Astrocyte (in vitro differentiated cells and primary cell): ENCODE measurements around the gene ULBP3. TPM values are rescaled to one million over a fixed set of nuclear protein-coding genes. Genes with fewer than 3 reads are reported as not detected.

Source experiments
- DNase-seq: peaks from one replicate; pipeline ENCODE4 v3.0.0-alpha.2; 2010; ENCODE audit warnings: low read depth
- FAIRE-seq: peaks from 2 replicates; lab custom pipeline; 2011; peaks lifted over from hg19 to GRCh38; lab: Jason Lieb, UNC
- H2AFZ ChIP-seq: 2 replicates; pipeline ENCODE4 v1.6.0; 2012; ENCODE audit warnings: low read depth, low read length, inconsistent platforms
- H3K27ac ChIP-seq: 2 replicates; pipeline ENCODE4 v1.5.1; 2011; ENCODE audit warnings: low read depth, low read length, inconsistent platforms
- H3K27me3 ChIP-seq: 2 replicates; pipeline ENCODE4 v1.6.0; 2011; ENCODE audit warnings: low read length, inconsistent platforms; ENCODE audit not compliant: insufficient read depth
- H3K36me3 ChIP-seq: 2 replicates; pipeline ENCODE4 v1.5.1; 2011; ENCODE audit warnings: low read length, inconsistent platforms; ENCODE audit not compliant: insufficient read depth
- H3K4me1 ChIP-seq: 2 replicates; pipeline ENCODE4 v1.5.1; 2011; ENCODE audit warnings: low read length, inconsistent platforms; ENCODE audit not compliant: insufficient read depth
- H3K4me2 ChIP-seq: 2 replicates; pipeline ENCODE4 v1.6.0; 2012; ENCODE audit warnings: low read length, inconsistent platforms
- H3K4me3 ChIP-seq: 2 replicates; pipeline ENCODE4 v1.5.1; 2011; ENCODE audit warnings: low read depth, mild to moderate bottlenecking, low read length, inconsistent platforms; ENCODE audit not compliant: insufficient read depth
- H3K79me2 ChIP-seq: 2 replicates; pipeline ENCODE4 v1.6.0; 2012; ENCODE audit warnings: mild to moderate bottlenecking, low read length, inconsistent platforms; ENCODE audit not compliant: insufficient read depth
- H3K9ac ChIP-seq: 2 replicates; pipeline ENCODE4 v1.6.0; 2012; ENCODE audit warnings: mild to moderate bottlenecking, low read length, inconsistent platforms
- H3K9me3 ChIP-seq: 2 replicates; pipeline ENCODE4 v1.5.1; 2012; ENCODE audit warnings: low read depth, mild to moderate bottlenecking, low read length, inconsistent platforms; ENCODE audit not compliant: insufficient read depth
- H4K20me1 ChIP-seq: 2 replicates; pipeline ENCODE4 v1.6.0; 2012; ENCODE audit warnings: low read length, inconsistent platforms; ENCODE audit not compliant: insufficient read depth
- H3K27ac Mint-ChIP-seq: one replicate; pipeline ENCODE4 v1.8.0; 2021; ENCODE audit warnings: mild to moderate bottlenecking, mixed read lengths; ENCODE audit not compliant: unreplicated experiment
- H3K27me3 Mint-ChIP-seq: one replicate; pipeline ENCODE4 v1.8.0; 2021; ENCODE audit warnings: low read depth, mixed read lengths; ENCODE audit not compliant: unreplicated experiment
- H3K36me3 Mint-ChIP-seq: one replicate; pipeline ENCODE4 v1.8.0; 2021; ENCODE audit warnings: low read depth, mixed read lengths; ENCODE audit not compliant: unreplicated experiment
- H3K4me1 Mint-ChIP-seq: one replicate; pipeline ENCODE4 v1.8.0; 2021; ENCODE audit warnings: low read depth, mixed read lengths; ENCODE audit not compliant: unreplicated experiment
- H3K4me3 Mint-ChIP-seq: one replicate; pipeline ENCODE4 v1.8.0; 2021; ENCODE audit warnings: mild to moderate bottlenecking, moderate library complexity, mixed read lengths; ENCODE audit not compliant: unreplicated experiment
- H3K9me3 Mint-ChIP-seq: one replicate; pipeline ENCODE4 v1.8.0; 2021; ENCODE audit warnings: mild to moderate bottlenecking, mixed read lengths; ENCODE audit not compliant: unreplicated experiment
- EZH2 ChIP-seq: IDR thresholded peaks from 2 replicates; pipeline ENCODE4 v1.6.1; 2012; ENCODE audit warnings: mild to moderate bottlenecking, low read length, inconsistent platforms; ENCODE audit not compliant: insufficient read depth
- total RNA-seq: library from RNA; stranded (reverse); gene quantifications from 2 replicates; pipeline ENCODE4 v1.2.1, GENCODE V29; 2021
- TF ChIP-seq, protein P1 (sequence below): IDR thresholded peaks from 2 replicates; pipeline ENCODE4 v1.5.1; 2011; ENCODE audit warnings: low read depth, mild to moderate bottlenecking, inconsistent platforms, low read length, moderate library complexity; ENCODE audit not compliant: insufficient read depth

The ULBP3 gene
- total RNA-seq, 1 donor from 2014 or later = 14.7 TPM

DNA sequence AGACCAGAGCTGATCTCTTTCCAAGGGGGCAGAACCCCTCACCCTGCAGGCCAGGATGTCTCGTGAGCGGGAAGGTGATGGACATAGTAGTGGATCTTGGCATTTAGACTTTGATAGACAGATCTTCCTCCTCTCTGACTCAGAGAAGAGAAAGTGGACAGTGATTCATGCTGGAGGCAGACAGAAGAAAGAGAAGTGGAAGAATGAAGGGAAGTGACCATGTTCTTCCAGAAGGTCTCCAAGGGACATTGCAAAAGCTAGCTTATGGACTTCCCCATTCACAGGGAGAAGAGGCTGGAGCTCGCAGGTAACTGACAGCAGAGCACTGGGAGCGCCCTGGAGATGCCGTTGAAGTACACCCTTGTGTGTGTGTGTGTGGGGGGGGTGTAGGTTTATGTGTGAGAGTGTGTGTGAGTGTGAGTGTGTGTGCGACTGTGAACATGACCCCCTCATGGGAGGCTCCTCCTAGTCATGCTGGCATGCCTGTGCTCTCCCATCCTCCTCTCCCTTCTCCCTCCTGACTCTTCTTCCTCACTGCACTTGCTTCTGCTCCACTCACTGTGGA, 35.6 kb downstream of the ULBP3 start:
- no peak for DNase-seq
- no peak for FAIRE-seq

DNA sequence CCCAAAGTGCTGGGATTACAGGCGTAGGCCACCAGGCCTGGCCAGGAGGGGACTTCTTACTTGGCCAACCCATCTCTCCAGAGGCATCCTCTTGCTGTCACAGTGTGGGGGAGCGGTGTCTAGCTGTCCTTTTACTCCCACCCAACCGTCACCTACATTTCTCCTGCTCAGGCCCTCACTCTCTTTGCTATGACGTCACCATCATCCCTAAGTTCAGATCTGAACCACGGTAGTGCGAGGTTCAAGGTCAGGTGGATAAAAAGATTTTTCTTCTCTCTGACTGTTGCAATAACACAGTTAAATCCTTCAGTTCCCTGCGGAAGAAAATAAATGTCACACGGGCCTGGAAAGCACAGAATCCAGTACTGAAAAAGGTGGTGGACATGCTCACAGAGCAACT, 36.3 kb downstream of the ULBP3 start:
- no peak overlapping the region for H3K27ac ChIP-seq
- H2AFZ ChIP-seq = no peak overlapping the region
- Mint-ChIP-seq H3K27ac (no peak overlapping the region), H3K27me3 (peaks cover 87% of the 10 kb centered on the region), H3K36me3 (no peaks in the 10 kb centered on the region), H3K4me1 (peaks cover 9% of the 10 kb centered on the region), H3K9me3 (peaks cover 9% of the 10 kb centered on the region), H3K4me3 (no peak overlapping the region)
- no peak overlapping the region for H3K9ac ChIP-seq
- H4K20me1 ChIP-seq = no peaks in the 10 kb centered on the region
- peaks cover 2% of the 10 kb centered on the region for H3K4me1 ChIP-seq
- no peak overlapping the region for H3K4me3 ChIP-seq
- FAIRE-seq (no peak), DNase-seq (no peak)
- no peaks in the 10 kb centered on the region for H3K79me2 ChIP-seq
- H3K4me2 ChIP-seq = no peak overlapping the region
- no peaks in the 10 kb centered on the region for H3K9me3 ChIP-seq
- H3K36me3 ChIP-seq = no peaks in the 10 kb centered on the region
- peaks cover 44% of the 10 kb centered on the region for H3K27me3 ChIP-seq
- no peak for TF ChIP-seq EZH2
- TF ChIP-seq, protein P1, sequence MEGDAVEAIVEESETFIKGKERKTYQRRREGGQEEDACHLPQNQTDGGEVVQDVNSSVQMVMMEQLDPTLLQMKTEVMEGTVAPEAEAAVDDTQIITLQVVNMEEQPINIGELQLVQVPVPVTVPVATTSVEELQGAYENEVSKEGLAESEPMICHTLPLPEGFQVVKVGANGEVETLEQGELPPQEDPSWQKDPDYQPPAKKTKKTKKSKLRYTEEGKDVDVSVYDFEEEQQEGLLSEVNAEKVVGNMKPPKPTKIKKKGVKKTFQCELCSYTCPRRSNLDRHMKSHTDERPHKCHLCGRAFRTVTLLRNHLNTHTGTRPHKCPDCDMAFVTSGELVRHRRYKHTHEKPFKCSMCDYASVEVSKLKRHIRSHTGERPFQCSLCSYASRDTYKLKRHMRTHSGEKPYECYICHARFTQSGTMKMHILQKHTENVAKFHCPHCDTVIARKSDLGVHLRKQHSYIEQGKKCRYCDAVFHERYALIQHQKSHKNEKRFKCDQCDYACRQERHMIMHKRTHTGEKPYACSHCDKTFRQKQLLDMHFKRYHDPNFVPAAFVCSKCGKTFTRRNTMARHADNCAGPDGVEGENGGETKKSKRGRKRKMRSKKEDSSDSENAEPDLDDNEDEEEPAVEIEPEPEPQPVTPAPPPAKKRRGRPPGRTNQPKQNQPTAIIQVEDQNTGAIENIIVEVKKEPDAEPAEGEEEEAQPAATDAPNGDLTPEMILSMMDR = no peak

More for the DNA sequence above, 35.6 kb downstream of the ULBP3 start:
- Histone ChIP-seq H3K9ac (no peak overlapping the region), H2AFZ (no peak overlapping the region), H4K20me1 (no peaks in the 10 kb centered on the region), H3K4me2 (no peak overlapping the region), H3K27me3 (peaks cover 45% of the 10 kb centered on the region), H3K27ac (no peak overlapping the region), H3K4me3 (no peak overlapping the region), H3K79me2 (no peaks in the 10 kb centered on the region), H3K36me3 (no peaks in the 10 kb centered on the region), H3K9me3 (no peaks in the 10 kb centered on the region), H3K4me1 (peaks cover 7% of the 10 kb centered on the region)
- Mint-ChIP-seq H3K27ac (no peak overlapping the region), H3K36me3 (no peaks in the 10 kb centered on the region), H3K9me3 (peaks cover 9% of the 10 kb centered on the region), H3K27me3 (peaks cover 84% of the 10 kb centered on the region), H3K4me3 (no peak overlapping the region), H3K4me1 (peaks cover 9% of the 10 kb centered on the region)
- TF ChIP-seq EZH2 = no peak

DNA sequence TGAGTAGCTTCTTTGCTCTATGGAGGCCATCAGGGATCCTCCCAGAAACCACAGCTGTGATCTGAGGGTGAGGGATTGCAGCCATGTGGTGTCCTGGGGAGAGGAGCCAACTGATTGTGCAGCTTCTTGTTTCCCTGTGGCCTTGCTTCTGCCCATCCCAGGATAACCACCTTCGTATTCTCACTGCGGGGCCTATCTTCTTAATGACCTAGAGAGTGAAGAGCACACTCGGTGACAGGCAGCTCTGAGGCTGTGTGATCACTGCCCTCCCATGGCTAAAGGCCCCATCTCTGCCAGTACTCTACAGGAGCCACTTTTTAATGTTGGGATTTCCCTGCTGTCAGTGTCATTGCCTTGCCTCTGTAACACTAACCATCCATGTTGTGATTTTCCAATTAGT, 38.3 kb downstream of the ULBP3 start:
- no peaks in the 10 kb centered on the region for H3K79me2 ChIP-seq
- no peaks in the 10 kb centered on the region for H3K9me3 ChIP-seq
- H3K4me1 ChIP-seq = no peaks in the 10 kb centered on the region
- no peaks in the 10 kb centered on the region for H4K20me1 ChIP-seq
- H2AFZ ChIP-seq = no peak overlapping the region
- peaks cover 81% of the 10 kb centered on the region for H3K27me3 Mint-ChIP-seq
- H3K4me1 Mint-ChIP-seq = peaks cover 9% of the 10 kb centered on the region
- TF ChIP-seq, protein P1 = no peak
- no peak for TF ChIP-seq EZH2
- no peak overlapping the region for H3K4me2 ChIP-seq
- H3K27me3 ChIP-seq = peaks cover 33% of the 10 kb centered on the region
- H3K27ac ChIP-seq = no peak overlapping the region
- no peak for FAIRE-seq
- H3K4me3 ChIP-seq = no peak overlapping the region
- no peaks in the 10 kb centered on the region for H3K36me3 ChIP-seq
- H3K9me3 Mint-ChIP-seq = peaks cover 7% of the 10 kb centered on the region
- H3K36me3 Mint-ChIP-seq = peaks cover 2% of the 10 kb centered on the region
- H3K27ac Mint-ChIP-seq = no peak overlapping the region
- no peak overlapping the region for H3K4me3 Mint-ChIP-seq
- DNase-seq = no peak
- H3K9ac ChIP-seq = no peak overlapping the region
